ENCODE results near the gene CALCOCO1. TPM values are rescaled to one million over a fixed set of nuclear protein-coding genes. Genes with fewer than 3 reads are reported as not detected.

The CALCOCO1 gene
- total and polyA plus RNA-seq, 2 of the 8 experiments (the other 6 are each of a cell fraction or from before 2014, with no cell fraction given), result 20.3 to 39.3 TPM

DNA sequence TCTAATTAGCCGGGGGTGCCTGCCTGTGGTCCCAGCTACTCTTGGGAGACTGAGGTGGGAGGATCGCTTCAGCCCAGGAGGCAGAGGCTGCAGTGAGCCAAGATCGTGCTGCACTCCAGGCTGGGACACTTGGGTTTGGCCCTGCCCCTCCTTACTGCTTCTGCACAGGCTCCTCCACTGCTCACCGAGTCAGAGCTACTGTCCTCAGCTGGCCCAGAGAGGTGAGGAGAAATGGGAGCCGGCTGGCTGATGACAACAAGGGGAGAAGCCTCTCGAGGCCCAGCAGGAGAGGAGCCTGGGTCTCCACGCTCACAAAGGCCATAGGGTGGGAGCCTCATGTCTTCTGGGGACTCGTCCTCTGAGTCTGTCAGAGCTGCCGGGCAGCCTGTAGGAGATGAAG lies 13.7 kb downstream of the CALCOCO1 start:
- H2AK5ac ChIP-seq (ENCODE audit: low read depth, low read length), result no peak overlapping the region
- DNase-seq (ENCODE audit: low read depth in 1 of 2, low spot score in 2 of 2), result no peak
- no peak overlapping the region for H4K91ac ChIP-seq (replicated peaks; ENCODE audit: insufficient read length, low read length)
- no peak overlapping the region for H3K4me3 ChIP-seq (ENCODE audit: extremely low read depth in 1 of 4, insufficient read depth in 2 of 4, low read depth in 3 of 4, low read length in 4 of 4)
- H3K4ac ChIP-seq (replicated peaks; ENCODE audit: insufficient read length, low read depth, low read length), result no peak overlapping the region
- H3K23me2 ChIP-seq (ENCODE audit: low read depth, low read length), result no peaks in the 10 kb centered on the region
- no peak overlapping the region for H3K27ac ChIP-seq (ENCODE audit: low read depth, low read length)
- ChIA-PET POLR2A (ENCODE audit: partially characterized antibody) (interaction anchor here (0.7 to 2.2 kb wide), 3 partner anchors 25 to 443 kb away, joined by 3 to 5 read pairs (median 3); partner anchors contain the start of gene ATP5MC2), CTCF (ENCODE audit: partially characterized antibody) (interaction anchor here (0.9 to 5.6 kb wide), 7 partner anchors 8 to 31 kb away, joined by 3 to 82 read pairs (median 5); no protein-coding TSS in a partner anchor)
- no peak for FAIRE-seq
- 92% methylated on average over 9 of the region's 9 CpGs; no CpG with 5 or more reads in 1 of the 2 experiments for WGBS, 2 experiments (ENCODE audit: extremely low coverage in 1 of 2, insufficient coverage in 1 of 2, insufficient read length in 1 of 2, insufficient replicate concordance in 2 of 2, low coverage in 1 of 2, low lambda C conversion rate in 2 of 2, missing lambda C conversion rate in 1 of 2)
- H2BK120ac ChIP-seq (replicated peaks; ENCODE audit: low read depth, low read length), result no peak overlapping the region
- H3K27me3 ChIP-seq (replicated peaks in 1 of 4; ENCODE audit: control insufficient read depth in 3 of 4, extremely low read depth in 1 of 4, insufficient read depth in 3 of 4, low read length in 3 of 4), result no peaks in the 10 kb centered on the region; a peak in 1 of 7 replicates
- H4K5ac ChIP-seq (ENCODE audit: insufficient read length, low read depth, low read length), result no peak overlapping the region
- no peak overlapping the region for H2BK12ac ChIP-seq (ENCODE audit: low read depth, low read length)
- no peak overlapping the region for H3K14ac ChIP-seq (ENCODE audit: insufficient read length)
- no peak overlapping the region for H3K18ac ChIP-seq (ENCODE audit: extremely low read depth, low read length)
- peaks cover 0 to 3% of the 10 kb centered on the region in 2 experiments for H4K20me1 ChIP-seq (replicated peaks in 1 of 2; ENCODE audit: control insufficient read depth in 1 of 2, insufficient read depth in 2 of 2, low read length in 2 of 2)
- no peak overlapping the region for H2BK20ac ChIP-seq (ENCODE audit: low read length)
- no peak overlapping the region for H4K8ac ChIP-seq (ENCODE audit: extremely low read depth, insufficient read depth, low read length)
- no peak overlapping the region for H3K9ac ChIP-seq (replicated peaks in 1 of 4; ENCODE audit: extremely low read depth in 1 of 4, low read depth in 3 of 4, low read length in 3 of 4)
- no peak overlapping the region for H2BK15ac ChIP-seq (ENCODE audit: low read length)
- no peaks in the 10 kb centered on the region; a peak in 1 of 7 replicates for H3K4me1 ChIP-seq (replicated peaks in 1 of 4; ENCODE audit: control insufficient read depth in 3 of 4, insufficient read depth in 4 of 4, low read length in 3 of 4)
- no peak overlapping the region for H2BK5ac ChIP-seq (ENCODE audit: low read depth, low read length)
- no peak overlapping the region for H3K23ac ChIP-seq (ENCODE audit: insufficient read length)
- no peak overlapping the region for H3K4me2 ChIP-seq (ENCODE audit: insufficient read depth in 1 of 2, low read depth in 2 of 2, low read length in 2 of 2)
- no peak overlapping the region for H2AFZ ChIP-seq (ENCODE audit: low read length)
- H3K36me3 ChIP-seq (ENCODE audit: control insufficient read depth in 2 of 4, insufficient read depth in 4 of 4, low read length in 3 of 4), result no peaks in the 10 kb centered on the region
- H3K79me1 ChIP-seq (ENCODE audit: low read depth, low read length), result no peaks in the 10 kb centered on the region
- no peaks in the 10 kb centered on the region for H3K9me3 ChIP-seq (ENCODE audit: insufficient read depth in 2 of 2, low read depth in 1 of 2, low read length in 1 of 2)
- no peaks in the 10 kb centered on the region for H3K79me2 ChIP-seq (ENCODE audit: control insufficient read depth in 1 of 2, insufficient read depth in 2 of 2, low read length in 2 of 2)
- no peak overlapping the region for H3K56ac ChIP-seq (replicated peaks; ENCODE audit: insufficient read length, low read depth, low read length)
- TF ChIP-seq TEAD4 (IDR thresholded peaks at IDR 0.05; ENCODE audit: low read depth, low read length), result no peak
- TF ChIP-seq EGR1 (IDR thresholded peaks at IDR 0.05; ENCODE audit: borderline replicate concordance, low read depth, low read length), result no peak
- TF ChIP-seq RNF2 (IDR thresholded peaks at IDR 0.05; ENCODE audit: borderline replicate concordance, low read depth, low read length, missing control alignments, poor library complexity, severe bottlenecking), result no peak
- TF ChIP-seq CEBPB (IDR thresholded peaks at IDR 0.05; ENCODE audit: low read depth, low read length), result no peak
- TF ChIP-seq SIX5 (IDR thresholded peaks at IDR 0.05; ENCODE audit: low read depth, low read length), result no peak
- no peak for TF ChIP-seq RXRA (IDR thresholded peaks at IDR 0.05; ENCODE audit: insufficient read depth, low read depth, low read length)
- no peak for TF ChIP-seq HDAC2 (IDR thresholded peaks at IDR 0.05; ENCODE audit: borderline replicate concordance in 1 of 2, low read depth in 2 of 2, low read length in 2 of 2)
- no peak for TF ChIP-seq KDM4A (IDR thresholded peaks at IDR 0.05; ENCODE audit: low read depth, low read length, severe bottlenecking)
- TF ChIP-seq POU5F1 (IDR thresholded peaks at IDR 0.05; ENCODE audit: low read depth, low read length), result no peak
- no peak for TF ChIP-seq POLR2AphosphoS5 (IDR thresholded peaks at IDR 0.05; ENCODE audit: low read depth, low read length)
- no peak for TF ChIP-seq CTBP2 (IDR thresholded peaks at IDR 0.05; ENCODE audit: borderline replicate concordance, insufficient read depth, insufficient read length, low read length)
- no peak for TF ChIP-seq SUZ12 (IDR thresholded peaks at IDR 0.05; ENCODE audit: low read length)
- no peak for TF ChIP-seq JUND (IDR thresholded peaks at IDR 0.05; ENCODE audit: low read length)
- TF ChIP-seq SIRT6 (IDR thresholded peaks at IDR 0.05; ENCODE audit: low read length), result no peak
